GM18861 (cell line): ENCODE results near the gene TARDBP.
"Not testable (repeated sequence)": the region's sequence is repeated elsewhere in the genome, so short reads cannot be mapped to it uniquely, and the experiment has no call there.

Source experiments
- ATAC-seq: cut with Tn5 transposase; IDR thresholded peaks from one replicate; pipeline ENCODE4 v1.9.1; 2021; ENCODE audit not compliant: unreplicated experiment

The TARDBP gene

GRCh38 chr1:11059155-11059967, 46.9 kb downstream of the TARDBP start:
- no peak for ATAC-seq

GRCh38 chr1:11059968-11060830, 47.7 kb downstream of the TARDBP start, which contains the start of gene SRM:
SRM (minus strand) TSS chr1:11060018; CDS start chr1:11059943, 75 bp downstream.
- ATAC-seq = peak; percentile 88

GRCh38 chr1:11061652-11062365, 49.4 kb downstream of the TARDBP start:
- ATAC-seq = no peak

- ATAC-seq = no peak
These were observed 50.5 kb downstream of the TARDBP start for GRCh38 chr1:11062965-11063401.

GRCh38 chr1:11063937-11064537, 51.6 kb downstream of the TARDBP start:
- not testable (repeated sequence) for ATAC-seq

GRCh38 chr1:11064942-11065341, 52.5 kb downstream of the TARDBP start:
- ATAC-seq = no peak

GRCh38 chr1:11065796-11066195, 53.3 kb downstream of the TARDBP start:
- ATAC-seq = no peak

- ATAC-seq = no peak
These were observed 55.5 kb downstream of the TARDBP start for GRCh38 chr1:11067716-11068599.

GRCh38 chr1:11068600-11069473, 56.4 kb downstream of the TARDBP start:
- no peak for ATAC-seq

- ATAC-seq = no peak
These were observed 58.4 kb downstream of the TARDBP start for GRCh38 chr1:11070876-11071275.

- ATAC-seq = no peak
These were observed 59.2 kb downstream of the TARDBP start for GRCh38 chr1:11071463-11072215.

GRCh38 chr1:11072216-11072917, 59.9 kb downstream of the TARDBP start:
- no peak for ATAC-seq

- ATAC-seq = not testable (repeated sequence)
These were observed 60.9 kb downstream of the TARDBP start for GRCh38 chr1:11073398-11073797.
